Embryonic facial prominence (tissue), 1 donor: ENCODE data around the gene APOL5.
"Not testable (repeated sequence)": the region's sequence is repeated elsewhere in the genome, so short reads cannot be mapped to it uniquely, and the experiment has no call there.

Experiments
- DNase-seq: peaks from one replicate; pipeline ENCODE4 v3.0.0-alpha.2; 2016; ENCODE audit errors: extremely low spot score

APOL5 gene, protein sequence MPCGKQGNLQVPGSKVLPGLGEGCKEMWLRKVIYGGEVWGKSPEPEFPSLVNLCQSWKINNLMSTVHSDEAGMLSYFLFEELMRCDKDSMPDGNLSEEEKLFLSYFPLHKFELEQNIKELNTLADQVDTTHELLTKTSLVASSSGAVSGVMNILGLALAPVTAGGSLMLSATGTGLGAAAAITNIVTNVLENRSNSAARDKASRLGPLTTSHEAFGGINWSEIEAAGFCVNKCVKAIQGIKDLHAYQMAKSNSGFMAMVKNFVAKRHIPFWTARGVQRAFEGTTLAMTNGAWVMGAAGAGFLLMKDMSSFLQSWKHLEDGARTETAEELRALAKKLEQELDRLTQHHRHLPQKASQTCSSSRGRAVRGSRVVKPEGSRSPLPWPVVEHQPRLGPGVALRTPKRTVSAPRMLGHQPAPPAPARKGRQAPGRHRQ

DNA sequence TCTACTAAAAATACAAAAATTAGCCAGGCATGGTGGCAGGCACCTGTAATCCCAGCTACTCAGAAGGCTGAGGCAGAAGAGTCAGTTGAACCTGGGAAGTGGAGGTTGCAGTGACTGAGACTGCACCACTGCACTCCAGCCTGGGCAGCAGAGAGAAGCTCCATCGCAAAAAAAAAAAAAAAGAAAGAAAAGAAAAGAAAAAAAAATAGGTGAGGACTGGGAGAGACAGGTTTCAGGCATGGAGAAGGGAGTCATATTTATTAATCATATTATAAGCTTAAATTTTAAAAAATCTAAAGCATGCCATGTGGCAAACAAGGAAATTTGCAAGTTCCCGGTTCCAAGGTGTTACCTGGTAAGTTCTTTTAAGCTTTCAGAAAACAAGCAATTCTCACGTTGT, at the start of gene APOL5:
Gene APOL5, plus strand, starts transcription at position 301 of the 400 bp plus-strand sequence. Its CDS starts 0 bp downstream, at position 301.
- DNase-seq = no peak

DNA sequence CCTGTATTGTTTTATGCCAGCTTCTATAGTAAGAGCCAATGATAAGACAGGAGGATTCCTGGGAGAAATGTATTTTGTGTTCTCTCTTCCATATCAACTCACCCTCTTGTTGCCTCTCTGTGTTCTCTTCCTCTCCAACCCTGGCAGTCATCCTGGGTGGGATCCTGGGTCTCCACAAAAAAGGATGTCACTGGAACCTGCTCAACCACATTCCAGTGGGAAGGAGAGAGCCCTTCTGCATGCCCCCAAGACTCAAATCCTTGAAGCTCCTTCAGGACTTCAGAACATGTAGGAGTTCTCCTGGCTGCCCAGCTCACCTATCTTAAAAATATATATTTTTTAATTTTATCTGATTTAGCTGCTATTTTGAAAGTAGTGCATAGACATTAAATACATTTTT, 43.3 kb upstream of the APOL5 start:
- no peak for DNase-seq

DNA sequence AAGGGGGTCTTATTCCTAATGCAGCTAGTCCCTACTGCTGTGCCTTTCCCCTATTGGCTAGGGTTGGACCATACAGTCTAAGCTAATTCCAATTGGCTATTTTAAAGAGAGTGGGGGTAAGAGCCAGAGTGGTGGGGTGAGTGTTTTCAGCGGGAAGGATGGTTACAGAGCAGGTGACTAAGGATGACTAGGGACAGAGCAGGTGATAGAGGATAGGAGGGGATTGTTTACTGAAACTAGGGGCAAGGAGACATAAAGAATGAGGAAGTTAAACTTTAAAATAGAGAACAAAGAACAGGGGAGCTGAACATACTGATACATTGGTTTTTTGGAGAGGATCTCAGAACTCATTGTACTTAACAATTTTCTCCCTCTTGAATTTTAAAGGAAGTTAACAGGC, 41.6 kb upstream of the APOL5 start:
- DNase-seq = not testable (repeated sequence)

DNA sequence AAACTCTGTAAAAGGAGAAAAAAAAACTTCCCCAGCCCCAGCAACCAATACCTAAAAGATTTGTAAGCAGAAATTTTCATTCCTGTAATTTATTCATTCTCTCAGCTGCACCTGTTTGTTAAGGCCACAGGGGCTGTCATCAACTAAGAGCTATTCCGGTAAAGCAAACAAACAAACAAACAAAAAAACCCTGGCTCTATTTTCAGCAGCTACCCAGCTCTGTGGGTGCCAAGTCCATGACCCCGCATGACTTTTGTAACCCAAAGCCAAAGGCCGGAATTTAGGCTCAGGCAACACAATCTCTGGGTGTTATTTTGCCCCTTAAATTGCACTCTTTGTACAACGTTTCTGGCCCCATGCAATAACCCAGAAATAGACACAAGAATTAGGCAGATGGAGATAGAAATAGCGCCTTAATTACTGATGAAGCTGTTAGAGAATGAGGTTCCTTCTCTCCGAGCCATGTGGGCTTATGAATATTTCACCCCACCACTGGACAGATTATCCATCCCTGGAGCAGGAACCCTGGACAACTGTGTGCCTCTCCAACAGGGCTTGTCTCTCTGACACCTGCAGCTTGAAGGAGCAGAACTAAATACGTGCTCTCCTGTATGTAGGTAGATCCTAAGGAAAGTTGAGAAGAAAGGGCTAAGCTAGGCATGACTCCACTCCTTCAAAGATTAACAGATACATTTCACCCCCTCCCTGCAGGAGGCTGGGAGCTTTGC, 40.0 kb upstream of the APOL5 start:
- DNase-seq = no peak

DNA sequence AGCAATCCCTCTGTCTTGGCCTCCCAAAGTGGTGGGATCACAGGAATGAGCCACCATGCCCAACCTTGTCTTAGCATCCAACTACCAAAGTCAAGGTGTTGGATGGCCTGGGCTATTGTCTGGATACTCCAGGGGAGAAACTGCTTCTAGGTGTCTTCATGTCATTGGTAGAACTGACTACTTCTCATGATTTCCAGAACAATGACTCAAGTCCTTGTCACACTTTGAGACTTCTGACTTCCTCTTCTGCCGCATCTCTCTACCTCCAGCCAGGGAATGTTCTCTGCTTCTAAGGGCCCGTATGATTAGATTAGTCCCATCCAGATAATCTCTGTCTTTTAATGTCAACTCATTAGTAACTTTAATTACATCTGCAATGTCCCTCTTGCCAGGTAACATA, 38.8 kb upstream of the APOL5 start:
- DNase-seq = no peak

DNA sequence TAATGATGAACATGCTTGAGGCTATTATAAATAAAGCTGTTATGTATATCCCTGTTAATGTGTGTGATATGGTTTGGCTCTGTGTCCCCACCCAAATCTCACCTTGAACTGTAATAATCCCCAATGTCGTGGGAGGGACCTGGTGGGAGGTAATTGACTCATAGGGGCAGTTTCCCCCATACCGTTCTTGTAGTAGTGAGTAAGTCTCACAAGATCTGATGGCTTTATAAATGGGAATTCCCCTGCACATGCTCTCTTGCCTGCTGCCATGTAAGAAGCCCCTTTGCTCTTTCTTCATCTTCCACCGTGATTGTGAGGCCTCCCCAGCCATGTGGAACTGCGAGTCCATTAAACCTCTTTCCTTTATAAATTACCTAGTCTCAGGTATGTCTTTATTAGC, 38.2 kb upstream of the APOL5 start:
- not testable (repeated sequence) for DNase-seq

DNA sequence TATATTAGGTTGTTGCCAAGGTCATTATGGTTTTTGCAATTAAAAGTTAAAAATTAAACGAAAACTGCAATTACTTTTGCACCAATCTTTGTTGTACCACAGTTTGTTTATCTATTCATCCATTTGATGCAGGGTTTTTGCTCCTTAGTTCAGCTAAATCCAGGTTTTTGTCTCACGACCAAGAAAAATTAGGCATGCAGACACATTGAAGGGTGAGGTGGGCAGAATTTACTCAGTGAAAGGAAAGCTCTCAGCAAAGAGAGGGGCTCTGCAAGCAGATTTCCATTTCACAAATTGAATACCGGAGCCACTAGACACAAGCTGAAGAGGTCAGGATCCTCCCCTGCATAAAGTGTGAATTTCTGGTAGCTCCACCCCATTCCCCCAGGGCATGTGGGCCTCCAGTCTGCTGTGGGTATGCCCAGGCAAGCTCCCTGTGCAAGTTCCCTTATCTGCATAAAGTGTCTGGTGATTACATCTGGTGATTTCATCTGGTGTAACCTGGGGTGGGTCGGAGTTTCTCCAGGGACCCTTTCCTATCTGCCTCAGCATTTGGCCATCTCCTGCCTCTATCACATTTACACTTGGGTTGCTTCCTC, 36.1 kb upstream of the APOL5 start:
- no peak for DNase-seq

DNA sequence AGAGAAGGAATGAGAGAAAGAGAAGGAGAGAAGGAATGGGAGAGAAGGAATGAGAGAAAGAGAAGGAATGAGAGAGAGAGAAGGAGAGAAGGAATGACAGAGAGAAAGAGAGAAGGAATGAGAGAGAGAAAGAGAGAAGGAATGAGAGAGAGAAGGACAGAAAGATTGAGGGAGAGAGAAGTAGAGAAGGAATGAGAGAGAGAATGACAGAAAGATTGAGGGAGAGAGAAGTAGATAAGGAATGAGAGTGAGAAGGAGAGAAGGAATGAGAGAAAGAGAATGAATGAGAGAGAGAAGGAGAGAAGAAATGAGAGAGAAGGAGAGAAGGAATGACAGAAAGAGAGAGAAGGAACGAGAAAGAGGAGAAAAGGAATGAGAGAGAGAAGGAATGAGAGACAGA, 34.1 kb upstream of the APOL5 start:
- DNase-seq = no peak

DNA sequence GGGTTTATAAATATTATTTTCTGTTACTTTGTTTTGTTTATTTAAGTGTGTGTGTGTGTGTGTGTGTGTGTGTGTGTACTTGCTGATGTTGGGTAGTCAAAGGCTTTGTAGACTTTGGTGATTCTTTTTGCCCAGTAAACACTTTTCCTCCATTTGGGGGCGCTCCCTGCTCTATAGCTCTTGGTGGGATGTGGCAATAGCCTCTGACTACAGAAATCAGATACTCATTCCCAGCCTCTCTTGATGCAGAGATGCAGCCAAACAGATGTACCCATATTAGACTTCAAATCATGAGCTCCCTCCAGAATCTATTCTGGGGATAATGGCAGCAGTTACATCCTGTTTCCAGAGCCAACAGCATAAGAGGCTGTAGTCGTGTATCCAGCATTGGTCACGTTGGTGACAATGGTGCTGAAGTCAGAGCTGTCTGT, 33.4 kb upstream of the APOL5 start:
- no peak for DNase-seq

DNA sequence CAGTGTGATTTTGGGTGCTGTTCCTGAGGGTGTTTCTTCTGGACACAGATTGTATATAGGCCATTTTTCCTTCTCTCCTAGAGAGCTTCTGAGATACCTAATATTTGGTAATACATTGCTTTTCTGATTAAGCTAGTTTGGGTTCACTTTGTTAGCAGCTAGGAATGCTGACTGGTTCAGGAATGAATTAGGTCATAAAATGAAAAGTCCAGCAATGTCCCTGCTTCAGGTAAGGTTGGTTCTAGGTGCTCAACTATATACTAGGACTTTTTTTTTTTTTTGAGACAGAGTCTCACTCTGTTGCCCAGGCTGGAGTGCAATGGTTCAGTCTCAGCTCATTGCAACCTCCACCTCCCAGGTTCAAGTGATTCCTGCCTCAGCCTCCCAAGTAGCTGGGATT, 32.9 kb upstream of the APOL5 start:
- no peak for DNase-seq

DNA sequence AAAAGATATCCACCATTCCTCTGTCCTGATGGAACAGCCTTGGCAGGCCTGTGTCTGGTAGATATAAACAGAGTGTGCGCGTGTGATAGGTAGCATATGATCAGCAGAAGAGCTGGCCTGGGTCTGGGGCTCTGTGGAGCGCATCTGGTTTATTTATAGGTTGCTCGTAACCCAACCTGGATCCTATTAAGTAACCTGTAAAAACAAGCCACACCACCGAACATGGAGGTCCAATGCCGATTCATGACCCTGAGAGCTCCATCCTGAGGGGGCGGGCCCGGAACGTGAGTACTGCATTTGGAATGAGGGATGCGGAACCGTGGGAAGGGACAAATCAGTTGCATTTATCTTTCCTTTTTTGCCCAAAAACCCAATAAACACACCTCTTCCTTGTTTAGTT, 31.9 kb upstream of the APOL5 start:
- DNase-seq = no peak

DNA sequence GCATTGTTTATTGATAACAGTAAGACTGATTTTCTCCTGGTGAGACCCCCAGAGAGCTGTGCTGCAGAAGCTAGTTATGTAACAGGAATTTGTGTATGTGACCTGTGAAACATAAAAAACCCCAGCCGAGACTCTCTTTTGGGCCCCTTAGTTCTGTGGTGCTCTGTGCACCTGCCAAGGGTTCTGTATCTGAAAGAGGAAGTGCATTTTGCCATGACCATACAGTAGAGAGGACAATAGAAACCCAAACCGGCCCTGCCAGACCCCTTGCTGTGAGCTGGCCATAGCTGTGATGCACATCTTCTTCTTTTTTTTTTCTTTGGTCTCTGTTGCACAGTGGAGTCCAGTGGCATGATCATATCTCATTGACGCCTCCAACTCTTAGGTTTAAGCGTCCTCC, 31.4 kb upstream of the APOL5 start:
- DNase-seq = no peak

DNA sequence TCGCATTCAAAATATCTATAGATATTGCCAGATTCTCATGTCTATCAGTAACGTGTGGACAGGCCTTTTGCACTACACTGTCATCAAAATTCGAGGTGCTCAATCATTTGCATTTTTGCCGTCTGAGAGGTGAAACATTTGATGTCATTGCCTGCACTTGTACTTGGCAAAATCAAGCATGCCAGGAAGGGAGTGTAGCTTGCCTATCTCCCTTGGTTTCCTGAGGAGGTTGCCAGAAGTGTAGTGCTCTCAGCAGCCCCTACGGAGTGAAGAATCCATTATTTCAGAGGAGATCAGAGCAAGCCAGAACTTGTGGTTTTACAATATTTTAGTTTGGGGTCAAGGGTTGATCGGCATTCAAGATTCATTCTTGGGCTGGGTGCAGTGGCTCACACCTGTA, 30.2 kb upstream of the APOL5 start:
- no peak for DNase-seq

DNA sequence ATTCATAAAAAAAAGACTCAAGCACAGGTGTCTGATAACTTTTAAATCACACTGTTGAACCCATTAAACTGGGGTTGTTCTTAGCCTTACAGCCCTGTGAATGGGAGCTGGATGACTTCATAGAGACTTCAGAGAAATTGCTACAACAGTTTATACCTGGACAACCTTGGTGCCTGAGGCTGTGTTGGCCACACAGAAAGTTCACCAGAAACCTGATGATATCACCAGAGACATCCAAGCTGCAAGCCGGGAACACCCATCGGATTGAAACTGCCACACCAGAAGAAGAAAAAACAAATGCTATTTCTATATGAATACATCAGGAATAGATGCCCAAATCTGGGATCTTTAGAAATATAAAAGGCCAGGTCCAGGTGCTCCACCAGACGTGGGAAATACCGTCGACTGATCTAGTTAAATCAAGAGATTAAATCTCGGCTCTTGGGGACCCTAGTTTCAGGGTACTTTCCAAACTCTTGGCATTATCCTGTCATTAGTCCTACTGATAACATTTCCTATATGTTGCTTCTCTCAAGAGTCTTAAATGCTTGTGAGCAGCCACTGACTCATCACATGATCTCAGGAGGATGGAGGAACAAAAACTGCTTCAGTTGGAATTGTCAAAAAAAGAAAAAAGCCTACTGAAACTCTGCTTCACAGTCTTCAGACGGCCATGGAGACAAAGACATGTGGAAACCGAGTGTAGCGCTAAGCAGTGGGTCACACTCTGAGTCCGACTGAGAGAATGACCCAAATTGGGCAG, 28.6 kb upstream of the APOL5 start:
- DNase-seq = no peak

DNA sequence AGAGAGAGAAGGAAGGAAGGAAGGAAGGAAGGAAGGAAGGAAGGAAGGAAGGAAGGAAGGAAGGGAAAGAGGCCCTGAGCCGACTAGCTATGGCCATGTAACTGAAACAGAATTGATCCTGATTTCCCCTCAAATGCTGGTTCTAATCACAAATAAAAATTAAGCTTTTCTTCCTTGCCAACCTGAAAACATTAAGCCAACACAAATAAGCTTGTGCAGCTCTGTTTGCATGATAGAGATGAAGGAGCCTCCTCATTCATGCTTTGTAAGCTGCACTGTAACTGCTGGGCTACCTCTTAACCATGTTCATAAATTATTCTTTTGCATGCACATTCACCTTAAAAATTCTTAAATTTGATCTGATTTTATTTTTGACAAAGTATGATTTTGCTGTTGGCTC, 27.7 kb upstream of the APOL5 start:
- no peak for DNase-seq

DNA sequence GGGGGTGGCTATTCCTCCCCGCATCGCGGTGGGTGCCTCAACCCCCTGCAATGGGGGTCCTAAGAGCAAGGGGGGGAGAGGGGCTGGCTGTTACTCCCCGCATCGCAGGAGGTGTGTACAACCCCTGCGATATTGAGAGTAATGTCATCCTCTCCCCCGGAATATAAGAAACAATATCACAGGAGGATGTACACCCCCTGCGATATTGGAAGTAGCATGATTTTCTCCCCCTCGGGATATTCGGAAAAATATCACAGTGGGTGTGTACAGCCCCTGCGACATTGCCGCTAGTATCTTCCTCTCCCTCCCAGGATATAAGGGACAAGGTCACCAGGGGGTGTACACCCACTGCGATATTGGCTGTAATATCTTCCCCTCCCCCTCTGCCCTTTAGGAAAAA, 22.5 kb upstream of the APOL5 start:
- DNase-seq = no peak

DNA sequence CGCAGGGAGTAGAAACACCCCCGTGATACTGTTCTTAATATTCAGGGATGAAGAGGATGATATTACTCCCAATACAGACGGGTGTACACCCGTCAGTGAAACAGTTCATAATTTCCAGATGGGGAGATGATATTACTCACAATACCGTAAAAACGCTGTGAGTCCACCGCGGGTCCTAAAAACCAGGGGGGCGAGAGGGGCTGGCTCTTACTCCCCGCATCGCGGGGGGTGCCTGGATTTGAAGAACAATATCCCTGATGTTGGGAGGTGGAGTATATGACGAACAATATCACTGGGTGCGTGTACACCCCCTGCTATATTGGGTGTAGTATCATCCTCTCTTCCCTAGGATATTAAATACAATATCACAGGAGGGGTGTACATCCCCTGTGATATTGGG, 20.5 kb upstream of the APOL5 start:
- no peak for DNase-seq

DNA sequence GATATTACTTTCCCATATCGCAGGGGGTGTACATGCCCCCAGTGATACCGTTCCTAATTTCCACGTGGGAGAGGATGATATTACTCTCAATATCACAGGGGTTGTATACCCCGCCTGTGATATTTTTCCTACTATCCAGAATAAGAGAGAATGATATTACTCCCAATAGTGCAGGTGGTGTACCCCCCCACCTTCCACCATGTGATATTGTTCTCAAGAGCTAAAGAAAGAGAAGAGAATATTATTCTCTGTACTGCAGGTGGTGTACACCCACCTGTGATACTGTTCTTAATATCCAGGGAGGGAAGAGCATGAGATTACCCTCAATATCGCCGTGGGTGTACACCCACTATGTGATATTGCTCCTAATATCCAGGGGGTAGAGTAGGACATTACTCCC, 17.8 kb upstream of the APOL5 start:
- DNase-seq = not testable (repeated sequence)

DNA sequence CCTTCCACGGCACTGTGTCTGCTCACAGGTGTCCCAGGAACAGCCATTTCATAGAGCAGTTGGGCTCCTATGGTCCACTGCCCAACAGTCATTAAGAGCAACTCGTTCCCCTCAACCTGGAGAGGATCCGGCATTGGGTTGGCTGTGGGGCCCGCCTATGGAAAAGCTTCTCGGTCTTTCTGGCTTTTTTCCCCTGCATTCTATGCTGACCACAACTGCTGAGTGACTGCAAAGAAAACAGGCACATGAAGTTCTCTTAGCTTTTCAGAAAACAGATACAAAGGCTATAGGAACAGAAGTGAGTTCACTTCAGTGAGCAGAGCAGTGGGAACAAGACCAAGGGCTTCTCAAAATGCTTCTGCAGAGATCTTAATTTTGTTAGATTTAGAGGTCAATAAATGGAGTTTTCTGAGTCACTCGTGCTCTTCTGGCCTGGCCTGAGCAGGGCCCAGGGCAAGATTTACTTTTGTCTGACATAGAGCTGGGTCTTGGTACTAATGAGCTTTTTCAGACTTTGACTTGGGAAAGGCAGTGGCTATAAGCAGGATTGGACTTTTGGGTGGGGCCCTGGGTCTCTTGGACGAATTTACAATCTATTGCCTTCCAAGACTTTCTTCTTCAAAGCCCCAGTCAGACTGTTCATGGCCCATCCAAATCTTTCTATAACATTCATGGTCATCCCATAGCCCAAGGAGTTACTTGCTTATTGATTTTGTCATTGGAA, 13.6 kb upstream of the APOL5 start:
- no peak for DNase-seq

DNA sequence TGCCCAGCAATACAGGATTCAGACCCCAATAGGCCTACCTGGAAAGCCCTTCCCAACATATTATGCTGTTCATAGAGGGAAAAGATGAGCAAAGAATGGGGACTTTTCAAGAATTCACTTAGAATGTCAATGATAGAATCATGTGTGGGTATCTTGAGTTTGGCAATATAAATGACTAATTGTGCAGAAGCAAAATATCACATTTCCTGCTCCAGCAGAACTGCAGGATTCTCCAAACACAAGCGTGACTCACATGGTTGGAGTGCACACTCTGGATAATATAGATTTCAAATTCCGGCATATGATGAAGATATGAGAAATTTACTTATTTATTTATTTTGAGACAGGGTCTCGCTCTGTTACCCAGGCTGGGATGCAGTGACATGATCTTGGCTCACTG, 12.5 kb upstream of the APOL5 start:
- DNase-seq = no peak

DNA sequence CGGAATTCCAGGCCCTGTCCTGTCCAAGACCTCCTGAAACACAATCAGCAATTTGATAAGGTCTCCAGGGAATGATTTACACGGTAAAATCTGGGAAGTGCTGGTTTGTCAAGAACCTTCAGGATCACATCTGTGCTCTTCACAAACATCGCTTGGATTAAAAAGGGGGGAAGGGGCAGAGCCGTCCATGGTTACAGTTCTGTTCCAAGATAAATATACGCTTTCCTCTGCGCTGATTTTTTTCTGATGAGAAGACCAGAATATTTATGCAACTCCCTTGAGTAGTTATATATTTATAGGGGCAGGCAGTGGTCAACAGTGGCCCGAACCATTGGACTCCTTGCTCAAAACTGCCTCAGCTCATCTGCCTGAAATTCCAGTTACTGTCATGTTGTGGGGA, 9.2 kb upstream of the APOL5 start:
- no peak for DNase-seq
